Breast epithelium (tissue), 4 donors: ENCODE measurements around the gene ARMH4. TPM values are rescaled to one million over a fixed set of nuclear protein-coding genes. Genes with fewer than 3 reads are reported as not detected.

Source experiments
- DNase-seq, 2 donors: peaks; one replicate each; pipeline ENCODE4 v3.0.0-alpha.2; 2019; ENCODE audit warnings: low spot score in 2 of 2
- H3K27ac ChIP-seq, 2 donors: fragments of 200-600 bp; sonication (generic) in 1 of 2; one replicate each; pipeline ENCODE4 v1.5.1; 2016 to 2019; ENCODE audit warnings: mild to moderate bottlenecking in 1 of 2
- H3K27me3 ChIP-seq, 2 donors: fragments of 200-600 bp; sonication (generic) in 1 of 2; one replicate each; pipeline versions ENCODE4 v1.5.1 to v1.6.0; 2017 to 2019; ENCODE audit warnings: control low read depth in 1 of 2, mild to moderate bottlenecking in 1 of 2
- H3K36me3 ChIP-seq: fragments of 200-600 bp; one replicate; pipeline ENCODE4 v1.5.1; 2019
- H3K4me1 ChIP-seq, 2 donors: fragments of 200-600 bp; sonication (generic); one replicate each; pipeline ENCODE4 v1.5.1; 2016 to 2019; ENCODE audit warnings: control low read depth in 1 of 2
- H3K4me3 ChIP-seq, 3 donors: fragments of 200-600 bp; sonication (generic); 1 replicate in 2 of 3; 2 replicates in 1 of 3; pipeline ENCODE4 v1.5.1; 2016 to 2019; ENCODE audit warnings: mild to moderate bottlenecking in 3 of 3, moderate library complexity in 2 of 3
- H3K9me3 ChIP-seq, 2 donors: fragments of 200-600 bp; sonication (generic) in 1 of 2; one replicate each; pipeline ENCODE4 v1.5.1; 2016 to 2019; ENCODE audit warnings: control low read depth in 1 of 2
- POLR2A ChIP-seq: fragments of 450-650 bp; IDR thresholded peaks from one replicate; pipeline ENCODE4 v1.6.1; 2016; ENCODE audit warnings: antibody characterized with exemption, mild to moderate bottlenecking, moderate library complexity
- POLR2AphosphoS5 ChIP-seq, 3 donors: sonication (generic); formaldehyde crosslinking; IDR thresholded peaks; one replicate each; pipeline ENCODE4 v1.6.1; 2017; ENCODE audit warnings: antibody characterized with exemption in 3 of 3
- intact Hi-C: fragments of 100-400 bp; cut with DNase I; formaldehyde crosslinking; loops from one replicate; pipeline ENCODE4 v1.15.1; 2023; ENCODE audit warnings: low total_unique reads
- total RNA-seq, 3 donors: library from RNA; depleted of rRNA; stranded (reverse); fragments of >200 nt; gene quantifications; one replicate each; pipeline ENCODE4 v1.1.0, GENCODE V29; 2016
- TF ChIP-seq, protein P1 (sequence below), 3 donors: fragments of 450-650 bp; IDR thresholded peaks; one replicate each; pipeline ENCODE4 v1.5.1; 2016 to 2017; ENCODE audit warnings: antibody characterized with exemption in 3 of 3, mild to moderate bottlenecking in 3 of 3, moderate library complexity in 3 of 3

Gene ARMH4
- total RNA-seq, 3 donors from 2014 or later = 3.9 to 6.4 (median 5.4) TPM

DNA sequence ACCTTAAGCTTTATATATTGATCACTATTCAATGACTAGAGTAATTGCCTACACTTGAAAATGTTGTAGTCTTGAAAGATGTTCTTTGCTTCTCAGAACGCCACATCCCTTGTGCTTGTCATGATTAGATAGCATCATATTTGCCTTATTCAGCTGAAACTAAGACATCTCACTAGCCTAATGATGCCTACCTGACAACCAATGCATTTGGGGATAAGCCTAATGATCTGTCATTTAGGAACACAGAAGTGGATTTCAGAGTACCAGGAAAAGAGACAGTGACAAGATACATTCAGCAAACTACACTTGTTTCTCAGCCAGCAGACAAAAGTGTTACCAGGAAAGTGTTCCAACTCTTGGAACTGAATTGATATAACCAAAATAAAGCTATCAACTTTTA lies 83.7 kb downstream of the ARMH4 start:
- no peaks in the 10 kb centered on the region for H3K9me3 ChIP-seq
- intact Hi-C loops = no loop called here
- H3K27ac ChIP-seq = no peak overlapping the region
- no peak for DNase-seq
- H3K27me3 ChIP-seq = no peaks in the 10 kb centered on the region
- H3K36me3 ChIP-seq = no peaks in the 10 kb centered on the region
- H3K4me1 ChIP-seq = no peaks in the 10 kb centered on the region
- H3K4me3 ChIP-seq = no peak overlapping the region
- TF ChIP-seq, protein P1, sequence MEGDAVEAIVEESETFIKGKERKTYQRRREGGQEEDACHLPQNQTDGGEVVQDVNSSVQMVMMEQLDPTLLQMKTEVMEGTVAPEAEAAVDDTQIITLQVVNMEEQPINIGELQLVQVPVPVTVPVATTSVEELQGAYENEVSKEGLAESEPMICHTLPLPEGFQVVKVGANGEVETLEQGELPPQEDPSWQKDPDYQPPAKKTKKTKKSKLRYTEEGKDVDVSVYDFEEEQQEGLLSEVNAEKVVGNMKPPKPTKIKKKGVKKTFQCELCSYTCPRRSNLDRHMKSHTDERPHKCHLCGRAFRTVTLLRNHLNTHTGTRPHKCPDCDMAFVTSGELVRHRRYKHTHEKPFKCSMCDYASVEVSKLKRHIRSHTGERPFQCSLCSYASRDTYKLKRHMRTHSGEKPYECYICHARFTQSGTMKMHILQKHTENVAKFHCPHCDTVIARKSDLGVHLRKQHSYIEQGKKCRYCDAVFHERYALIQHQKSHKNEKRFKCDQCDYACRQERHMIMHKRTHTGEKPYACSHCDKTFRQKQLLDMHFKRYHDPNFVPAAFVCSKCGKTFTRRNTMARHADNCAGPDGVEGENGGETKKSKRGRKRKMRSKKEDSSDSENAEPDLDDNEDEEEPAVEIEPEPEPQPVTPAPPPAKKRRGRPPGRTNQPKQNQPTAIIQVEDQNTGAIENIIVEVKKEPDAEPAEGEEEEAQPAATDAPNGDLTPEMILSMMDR (IDR thresholded peaks at IDR 0.05) = no peak
- TF ChIP-seq POLR2AphosphoS5 (IDR thresholded peaks at IDR 0.05) = no peak
- TF ChIP-seq POLR2A = no peak

DNA sequence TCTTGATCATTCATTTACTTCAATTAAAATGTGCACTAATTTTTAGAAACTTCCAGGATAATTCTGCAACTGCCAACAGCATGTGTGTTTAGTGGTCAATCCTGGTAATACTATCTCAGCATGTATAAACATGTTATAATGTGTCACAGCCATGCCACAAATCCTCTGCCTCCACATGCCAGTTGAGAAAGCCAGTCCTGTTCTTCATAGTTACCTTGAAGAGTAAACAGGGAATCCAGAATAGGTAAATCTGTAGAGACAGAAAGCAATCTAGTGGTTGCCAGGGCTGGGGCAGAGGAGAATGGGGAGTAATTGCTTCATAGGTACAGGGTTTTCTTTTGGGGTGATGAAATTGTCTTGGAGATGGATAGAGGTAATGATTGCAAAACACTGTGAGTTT lies 85.9 kb downstream of the ARMH4 start:
- Histone ChIP-seq H3K36me3 (no peaks in the 10 kb centered on the region), H3K27me3 (no peaks in the 10 kb centered on the region), H3K27ac (no peak overlapping the region), H3K4me3 (no peak overlapping the region), H3K4me1 (no peaks in the 10 kb centered on the region), H3K9me3 (no peaks in the 10 kb centered on the region)
- intact Hi-C loops = no loop called here
- TF ChIP-seq POLR2A (no peak), POLR2AphosphoS5 (IDR thresholded peaks at IDR 0.05) (no peak)
- TF ChIP-seq, protein P1 (IDR thresholded peaks at IDR 0.05) = no peak
- DNase-seq = no peak

DNA sequence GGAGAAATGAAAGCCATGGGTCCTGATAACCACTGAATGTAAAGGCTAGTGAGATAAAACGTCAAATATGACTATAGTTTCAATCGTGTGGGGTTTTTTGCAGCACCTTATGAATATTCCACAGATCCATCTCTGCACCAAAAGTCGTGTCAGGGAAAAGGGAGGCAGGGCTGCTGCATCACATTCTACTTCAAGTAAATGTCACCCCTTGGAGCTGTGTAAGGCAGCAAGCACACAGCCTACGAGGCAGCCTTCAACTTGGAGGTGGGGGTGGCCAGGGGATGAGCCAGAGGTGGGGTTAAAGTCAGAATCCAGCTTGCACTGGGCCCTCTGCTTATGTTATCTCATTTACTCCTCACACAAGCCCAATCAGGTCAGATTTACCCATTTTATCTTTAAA lies 90.4 kb downstream of the ARMH4 start:
- Histone ChIP-seq H3K27me3 (no peaks in the 10 kb centered on the region), H3K9me3 (no peaks in the 10 kb centered on the region), H3K4me1 (no peaks in the 10 kb centered on the region), H3K4me3 (no peak overlapping the region), H3K27ac (no peak overlapping the region), H3K36me3 (no peaks in the 10 kb centered on the region)
- no peak for DNase-seq
- intact Hi-C loops = no loop called here
- no peak for TF ChIP-seq POLR2A
- TF ChIP-seq, protein P1 (IDR thresholded peaks at IDR 0.05) = no peak
- TF ChIP-seq POLR2AphosphoS5 (IDR thresholded peaks at IDR 0.05) = no peak

DNA sequence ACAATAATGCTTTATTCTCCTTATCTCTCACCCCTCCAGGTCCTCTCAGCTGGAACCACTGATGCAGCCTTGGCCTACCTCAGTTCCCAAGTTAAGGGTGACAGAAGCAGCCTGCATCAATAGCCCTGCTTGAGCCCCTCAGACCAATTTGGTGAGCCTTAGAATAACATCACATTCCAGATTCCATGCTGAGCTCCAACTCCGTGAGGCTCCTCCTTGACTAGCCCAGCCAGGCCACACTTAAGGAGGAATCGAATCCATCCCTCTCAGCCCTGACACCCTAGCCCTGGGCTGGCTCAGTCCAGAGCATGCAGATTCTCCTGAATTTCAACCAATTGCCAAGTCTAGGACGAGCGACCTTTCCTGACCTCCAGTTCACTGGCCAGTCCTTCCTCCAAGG lies 91.1 kb downstream of the ARMH4 start:
- no peaks in the 10 kb centered on the region for H3K4me1 ChIP-seq
- no peaks in the 10 kb centered on the region for H3K36me3 ChIP-seq
- TF ChIP-seq POLR2A = no peak
- TF ChIP-seq, protein P1 (IDR thresholded peaks at IDR 0.05) = no peak
- TF ChIP-seq POLR2AphosphoS5 (IDR thresholded peaks at IDR 0.05) = no peak
- H3K27me3 ChIP-seq = no peaks in the 10 kb centered on the region
- H3K27ac ChIP-seq = no peak overlapping the region
- H3K4me3 ChIP-seq = no peak overlapping the region
- DNase-seq = no peak
- H3K9me3 ChIP-seq = no peaks in the 10 kb centered on the region
- intact Hi-C loops = no loop called here

DNA sequence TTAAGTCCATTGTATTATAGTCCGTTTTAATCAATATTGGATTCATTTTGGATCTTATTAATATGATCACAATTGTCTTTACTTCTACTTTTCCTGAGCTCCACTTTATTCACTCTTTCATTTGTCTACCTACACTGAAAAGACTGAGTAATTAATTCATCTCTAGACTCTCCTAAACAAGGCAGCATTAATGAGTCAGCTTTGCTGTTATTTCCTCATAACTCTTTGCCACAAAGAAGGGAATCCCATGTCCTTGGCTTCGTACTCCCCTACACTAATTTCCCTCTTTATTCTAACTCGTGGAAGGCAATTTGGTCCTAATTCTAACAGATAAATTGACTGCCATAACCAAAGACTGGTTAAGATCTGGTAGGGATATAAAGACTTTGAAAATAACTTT lies 91.9 kb downstream of the ARMH4 start:
- H3K36me3 ChIP-seq = no peaks in the 10 kb centered on the region
- no peak for DNase-seq
- no peaks in the 10 kb centered on the region for H3K27me3 ChIP-seq
- no peaks in the 10 kb centered on the region for H3K4me1 ChIP-seq
- TF ChIP-seq POLR2AphosphoS5 (IDR thresholded peaks at IDR 0.05) (no peak), POLR2A (no peak)
- TF ChIP-seq, protein P1 (IDR thresholded peaks at IDR 0.05) = no peak
- H3K27ac ChIP-seq = no peak overlapping the region
- H3K9me3 ChIP-seq = no peaks in the 10 kb centered on the region
- intact Hi-C loops = no loop called here
- no peak overlapping the region for H3K4me3 ChIP-seq
